Right ventricle myocardium inferior (tissue), 1 donor: ENCODE data around the gene LUC7L. TPM values are rescaled to one million over a fixed set of nuclear protein-coding genes. Genes with fewer than 3 reads are reported as not detected.
"Not testable (repeated sequence)": the region's sequence is repeated elsewhere in the genome, so short reads cannot be mapped to it uniquely, and the experiment has no call there.

Experiments
- ATAC-seq: fragments of 200-7000 bp; cut with Tn5 transposase; one replicate; pipeline ENCODE4 v1.9.1; 2020; ENCODE audit warnings: mild to moderate bottlenecking, moderate library complexity
- DNase-seq: peaks from one replicate; pipeline ENCODE4 v3.0.0; 2021; ENCODE audit errors: missing footprints
- intact Hi-C: fragments of 100-400 bp; cut with DNase I; formaldehyde crosslinking; loops from one replicate; pipeline ENCODE4 v1.11.0; 2022
- total RNA-seq: library from RNA; stranded (reverse); fragmentation: NEBNext Ultra II Directional; extraction: Animal tissue kit (Norgen Biotek cat#: 25700); gene quantifications from one replicate; pipeline ENCODE4 v1.2.1, GENCODE V29; 2021
- donor health status: DM: no; HTN: yes; CAD: no; lungs with severe emphysema.

Gene LUC7L
- total RNA-seq, 1 donor from 2014 or later = 23.5 TPM

- ATAC-seq (no peak), DNase-seq (no peak)
- intact Hi-C loops = no loop called here
Observed at GRCh38 chr16:240559-240958, 11.3 kb upstream of the LUC7L start.

DNA sequence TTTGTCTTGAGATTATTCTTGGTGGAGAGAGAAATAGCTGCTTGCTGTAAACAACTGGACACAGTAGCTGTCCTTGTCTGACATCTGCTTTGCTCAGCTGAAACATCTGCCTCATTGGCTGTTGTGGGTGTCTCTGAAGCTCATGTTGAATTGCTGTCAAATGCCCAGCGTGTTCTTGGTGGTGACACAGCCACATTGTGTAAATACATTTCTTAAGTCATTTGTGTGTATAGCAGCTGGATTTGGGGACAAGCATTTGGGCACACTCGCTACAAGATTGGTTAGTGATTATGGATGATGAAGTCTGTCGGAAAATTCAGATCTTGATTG, 10.7 kb upstream of the LUC7L start:
- ATAC-seq (no peak), DNase-seq (no peak)
- intact Hi-C loops = no loop called here

- ATAC-seq = peak; percentile 96
- intact Hi-C loops = no loop called here
Observed at GRCh38 chr16:234468-235305, 5.4 kb upstream of the LUC7L start, which contains the start of gene FAM234A. TSS of gene FAM234A (plus strand) at chr16:234821. CDS start at chr16:254414, 19,593 bp downstream.

GRCh38 chr16:230949-231348, 1.7 kb upstream of the LUC7L start:
- no peak for ATAC-seq
- intact Hi-C loops = no loop called here
- DNase-seq = no peak

More at GRCh38 chr16:234468-235305, 5.4 kb upstream of the LUC7L start, which contains the start of gene FAM234A:
- DNase-seq = peak; percentile 95

- DNase-seq, intact Hi-C loops, ATAC-seq: not testable (repeated sequence)
Observed at GRCh38 chr16:230351-230750, 1.1 kb upstream of the LUC7L start.

GRCh38 chr16:229731-230281, 557 bp upstream of the LUC7L start:
- intact Hi-C loops = loop anchor here (5.0 kb wide), 1 partner anchor 122 kb away; the partner anchor contains the start of gene AXIN1
- no peak for ATAC-seq
- DNase-seq = no peak

- intact Hi-C loops = loop anchor here (5.0 kb wide), 1 partner anchor 124 kb away; the partner anchor contains the start of gene AXIN1
- no peak for ATAC-seq
- DNase-seq = no peak
Observed at GRCh38 chr16:228151-228851, 948 bp downstream of the LUC7L start.

- intact Hi-C loops = no loop called here
- ATAC-seq (no peak), DNase-seq (no peak)
Observed at GRCh38 chr16:220021-220420, 9.2 kb downstream of the LUC7L start.

- intact Hi-C loops = no loop called here
Observed at GRCh38 chr16:212999-213398, 16.2 kb downstream of the LUC7L start.

DNA sequence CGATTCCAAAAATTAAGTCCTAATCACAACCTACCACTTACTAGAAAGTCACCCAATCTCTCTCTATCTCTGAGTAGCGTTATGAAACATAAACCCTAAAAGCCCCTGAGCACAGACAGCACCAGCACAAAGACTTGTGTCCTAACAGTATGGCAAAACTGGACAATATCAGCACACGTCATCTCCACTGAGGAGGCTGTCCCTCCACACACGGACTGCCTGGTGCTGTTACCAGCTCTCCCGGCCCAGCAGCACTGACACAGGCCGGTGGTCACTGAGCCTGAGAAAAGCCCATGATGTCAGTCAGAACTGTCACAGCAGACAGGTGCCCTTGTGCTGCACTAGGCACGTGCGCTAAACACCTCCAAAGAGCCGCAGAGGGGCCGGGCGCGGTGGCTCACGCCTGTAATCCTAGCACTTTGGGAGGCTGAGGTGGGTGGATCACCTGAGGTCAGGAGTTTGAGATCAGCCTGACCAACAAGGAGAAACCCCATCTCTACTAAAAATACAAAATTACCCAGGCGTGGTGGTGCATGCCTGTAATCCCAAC, 17.5 kb downstream of the LUC7L start:
- peak; percentile 29 for ATAC-seq
- intact Hi-C loops = not testable (repeated sequence)

More at GRCh38 chr16:212999-213398, 16.2 kb downstream of the LUC7L start:
- DNase-seq (no peak), ATAC-seq (peak; percentile 34)

DNA sequence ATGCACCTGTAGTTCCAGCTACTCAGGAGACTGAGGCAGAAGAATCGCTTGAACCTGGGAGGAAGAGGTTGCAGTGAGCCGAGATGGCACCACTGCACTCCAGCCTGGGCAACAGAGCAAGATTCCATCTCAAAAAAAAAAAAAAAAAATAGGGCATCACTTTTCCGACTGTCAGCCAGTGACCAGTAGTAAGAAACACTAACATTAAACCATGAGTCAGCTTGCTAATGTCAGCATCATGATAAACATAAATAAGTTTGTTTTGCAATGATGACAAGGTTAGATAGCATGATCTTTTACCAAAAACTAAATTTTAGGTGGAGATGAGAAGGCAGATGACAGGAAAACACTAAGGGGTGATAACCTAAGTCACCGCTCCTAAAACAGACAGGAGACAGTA, 19.9 kb downstream of the LUC7L start:
- DNase-seq, intact Hi-C loops, ATAC-seq: not testable (repeated sequence)

More for the DNA sequence above, 17.5 kb downstream of the LUC7L start:
- not testable (repeated sequence) for DNase-seq

- ATAC-seq, intact Hi-C loops, DNase-seq: not testable (repeated sequence)
Observed at GRCh38 chr16:204046-204445, 25.2 kb downstream of the LUC7L start.

DNA sequence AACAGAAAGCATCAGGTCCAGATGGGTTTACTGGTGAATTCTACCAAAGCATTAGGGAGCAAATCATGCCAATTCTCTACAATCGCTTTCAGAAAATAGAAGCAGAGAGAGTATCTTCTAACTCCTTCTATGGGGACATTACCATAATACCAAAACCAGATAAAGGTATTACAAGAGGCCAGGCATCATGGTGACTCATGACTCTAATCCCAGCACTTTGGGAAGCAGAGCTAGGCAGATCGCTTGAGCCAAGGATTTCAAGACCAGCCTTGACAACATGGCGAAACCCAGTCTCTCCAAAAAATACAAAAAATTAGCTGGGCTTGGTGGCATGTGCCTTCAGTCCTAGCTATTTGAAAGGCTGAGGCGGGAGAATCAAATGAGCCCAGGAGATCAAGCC, 26.0 kb downstream of the LUC7L start:
- DNase-seq (no peak), ATAC-seq (no peak)
- intact Hi-C loops = no loop called here

GRCh38 chr16:200388-200787, 28.9 kb downstream of the LUC7L start:
- intact Hi-C loops = no loop called here
- ATAC-seq = no peak

DNA sequence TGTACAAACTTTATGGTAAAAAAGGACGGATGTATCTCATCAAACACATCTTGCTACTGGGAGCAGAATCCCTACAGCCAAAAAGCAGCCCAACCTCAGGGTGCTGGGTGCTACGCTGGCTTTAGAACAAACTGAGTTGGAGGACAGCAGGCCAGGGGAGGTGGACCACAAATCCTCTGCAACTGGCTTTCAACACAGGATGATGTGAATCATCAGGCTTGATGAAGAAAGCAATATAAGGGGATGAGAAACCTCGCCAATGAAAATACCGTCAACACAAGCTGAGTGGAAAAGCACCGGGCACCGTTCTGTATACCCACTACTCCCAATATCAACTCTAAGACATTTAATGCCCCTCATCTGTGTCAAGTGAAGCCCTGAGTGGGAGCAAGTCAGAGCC, 34.7 kb downstream of the LUC7L start:
- ATAC-seq = no peak
- intact Hi-C loops = no loop called here
- no peak for DNase-seq

More at GRCh38 chr16:200388-200787, 28.9 kb downstream of the LUC7L start:
- DNase-seq = no peak

DNA sequence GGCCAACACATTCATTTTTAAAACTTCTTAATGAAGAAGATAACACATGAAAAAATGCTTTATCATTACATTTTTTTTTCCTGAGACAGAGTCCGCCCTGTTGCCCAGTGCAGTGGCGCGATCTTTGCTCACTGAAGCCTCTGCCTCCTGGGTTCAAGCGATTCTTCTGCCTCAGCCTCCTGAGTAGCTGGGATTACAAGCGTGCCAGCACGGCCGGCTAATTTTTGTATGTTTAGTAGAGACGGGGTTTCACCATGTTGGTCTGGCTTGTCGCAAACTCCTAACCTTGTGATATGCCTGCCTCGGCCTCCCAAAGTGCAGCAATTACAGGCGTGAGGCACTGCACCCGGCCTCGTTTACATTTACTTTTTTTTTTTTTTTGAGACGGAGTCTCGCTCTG, 35.8 kb downstream of the LUC7L start:
- no peak for ATAC-seq
- DNase-seq = no peak
- intact Hi-C loops = no loop called here

GRCh38 chr16:192686-193085, 36.6 kb downstream of the LUC7L start:
- DNase-seq = no peak
- intact Hi-C loops = no loop called here
- no peak for ATAC-seq

GRCh38 chr16:191831-192230, 37.4 kb downstream of the LUC7L start:
- no peak for DNase-seq
- no peak for ATAC-seq
- intact Hi-C loops = no loop called here

DNA sequence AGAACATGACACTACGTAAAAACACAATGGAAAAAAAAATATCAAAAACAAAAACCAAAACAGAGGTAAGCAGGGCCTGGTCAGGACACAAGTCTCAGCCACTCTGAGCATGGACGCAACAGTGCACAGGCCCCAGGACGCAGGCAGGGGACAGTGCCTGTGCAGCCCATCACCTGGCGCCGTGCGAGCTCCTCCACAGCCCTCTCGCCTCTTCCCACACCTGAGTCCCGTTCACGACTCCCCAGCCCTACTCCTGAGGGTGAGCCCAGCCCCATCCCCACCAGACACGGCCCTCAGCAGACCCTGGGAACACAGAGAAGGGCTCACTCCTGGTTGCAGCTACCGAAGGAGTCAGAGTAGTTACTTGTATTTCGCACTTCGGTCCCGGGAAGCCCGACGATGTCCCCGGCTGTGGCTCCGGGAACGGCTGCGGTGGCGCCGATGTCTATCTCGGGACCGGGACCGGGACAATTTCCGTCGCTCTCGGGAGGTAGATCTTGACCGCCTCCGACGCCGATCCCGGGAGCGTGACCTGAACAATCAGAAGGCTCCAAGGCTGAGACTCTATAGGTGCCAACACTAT, 39.6 kb downstream of the LUC7L start:
- ATAC-seq = no peak
- intact Hi-C loops = no loop called here
- no peak for DNase-seq
